A549 (cell line): ENCODE data around the gene DIS3L2.

Source experiments
- BCL3 ChIP-seq: fragments of >200 bp; sonication (Bioruptor Twin); formaldehyde crosslinking; IDR thresholded peaks from 3 replicates; pipeline ENCODE4 v1.6.1; 2016
- CHD2 ChIP-seq: fragments of 150-350 bp; IDR thresholded peaks from 2 replicates; pipeline ENCODE4 v1.6.1; 2014; ENCODE audit warnings: low read length; ENCODE audit not compliant: partially characterized antibody
- EHF ChIP-seq: fragments of 250-450 bp; sonication (Bioruptor Pico); IDR thresholded peaks from 2 replicates; pipeline ENCODE4 v1.5.0; 2020; ENCODE audit warnings: mild to moderate bottlenecking
- EHMT2 ChIP-seq: fragments of 200-600 bp; sonication (generic); IDR thresholded peaks from 2 replicates; pipeline ENCODE4 v1.6.1; 2016; ENCODE audit warnings: antibody characterized with exemption, low read depth, mild to moderate bottlenecking, moderate library complexity
- MAFK ChIP-seq: fragments of 450-650 bp; IDR thresholded peaks from 2 replicates; pipeline ENCODE4 v1.6.1; 2014; ENCODE audit not compliant: partially characterized antibody
- MAZ ChIP-seq: fragments of 150-350 bp; IDR thresholded peaks from 2 replicates; pipeline ENCODE4 v1.6.1; 2014; ENCODE audit warnings: antibody characterized with exemption, low read depth, low read length, borderline replicate concordance
- POLR2A ChIP-seq: IDR thresholded peaks from 2 replicates; pipeline ENCODE4 v1.6.1; 2012; ENCODE audit warnings: mild to moderate bottlenecking, low read length
- REST ChIP-seq: fragments of 200-600 bp; sonication (generic); IDR thresholded peaks from 2 replicates; pipeline ENCODE4 v1.6.1; 2016; ENCODE audit warnings: antibody characterized with exemption, mild to moderate bottlenecking, moderate library complexity
- SMC3 ChIP-seq: fragments of >200 bp; sonication (Bioruptor Twin); formaldehyde crosslinking; IDR thresholded peaks from 3 replicates; pipeline ENCODE4 v1.6.1; 2018; ENCODE audit warnings: inconsistent platforms

GRCh38 chr2:232369126-232369951, 407.8 kb downstream of the DIS3L2 start:
- no peak for TF ChIP-seq BCL3
- TF ChIP-seq CHD2, result no peak
- TF ChIP-seq SMC3, result no peak
- no peak for TF ChIP-seq REST
- TF ChIP-seq EHMT2, result no peak
- TF ChIP-seq EHF (CRISPR knock-in tag), result no peak
- TF ChIP-seq POLR2A, result no peak
- no peak for TF ChIP-seq MAFK
- TF ChIP-seq MAZ, result no peak
